Right lobe of liver (tissue), 6 donors: Measurements from ENCODE around the gene ZNF302. TPM values are rescaled to one million over a fixed set of nuclear protein-coding genes. Genes with fewer than 3 reads are reported as not detected.

ENCODE experiments used
- ATAC-seq, 4 donors: fragments of 200-7000 bp; cut with Tn5 transposase; one replicate each; pipeline ENCODE4 v1.9.1; 2020; ENCODE audit warnings: mild to moderate bottlenecking in 4 of 4, moderate library complexity in 4 of 4
- DNase-seq, 3 donors: peaks; one replicate each; pipeline ENCODE4 v3.0.0-alpha.2; 2020
- H3K27ac ChIP-seq, 3 donors: fragments of 200-600 bp; one replicate each; pipeline ENCODE4 v1.8.0; 2022
- H3K27me3 ChIP-seq, 2 donors: fragments of 200-600 bp; one replicate each; pipeline ENCODE4 v1.8.0; 2022
- H3K36me3 ChIP-seq, 4 donors: fragments of 200-600 bp; sonication (generic) in 1 of 4; one replicate each; pipeline versions ENCODE4 v1.5.1 to v1.8.0; 2017 to 2022; ENCODE audit warnings: control low read depth in 1 of 4
- H3K4me1 ChIP-seq, 4 donors: fragments of 200-600 bp; sonication (generic) in 1 of 4; one replicate each; pipeline versions ENCODE4 v1.5.1 to v1.8.0; 2017 to 2022; ENCODE audit warnings: control low read depth in 1 of 4
- H3K4me3 ChIP-seq, 3 donors: fragments of 200-600 bp; one replicate each; pipeline ENCODE4 v1.8.0; 2022
- H3K9me3 ChIP-seq, 4 donors: fragments of 200-600 bp; sonication (generic) in 1 of 4; one replicate each; pipeline versions ENCODE4 v1.5.1 to v1.8.0; 2017 to 2022; ENCODE audit warnings: control low read depth in 1 of 4
- POLR2A ChIP-seq: fragments of 450-650 bp; IDR thresholded peaks from one replicate; pipeline ENCODE4 v1.6.1; 2017; ENCODE audit warnings: antibody characterized with exemption, mild to moderate bottlenecking
- WGBS: methylation state at CpG from one replicate; pipeline ENCODE4 v1.1.6; 2018; ENCODE audit warnings: low coverage, low lambda C conversion rate; ENCODE audit not compliant: insufficient coverage; ENCODE audit errors: missing lambda C conversion rate; 5-methylcytosine and 5-hydroxymethylcytosine counted together
- intact Hi-C, 2 donors: fragments of 100-400 bp; cut with DNase I; formaldehyde crosslinking; loops; one replicate each; pipeline versions ENCODE4 v1.11.2 to v1.14.1; 2022
- long read RNA-seq: library from polyadenylated mRNA; unstranded; transcript quantifications from one replicate; pipeline ENCODE4 v2.0.0, GENCODE V29; 2019
- total RNA-seq, 6 experiments: library from RNA; depleted of rRNA in 2 of 6; stranded (reverse); fragments of >200 nt in 2 of 6; fragmentation: NEBNext Ultra II Directional in 3 of 6; extraction: Animal tissue kit (Norgen Biotek cat#: 25700) in 3 of 6; gene quantifications; one replicate each; pipeline versions ENCODE4 v1.1.0 to v1.2.4, GENCODE V29; 2016 to 2023
- TF ChIP-seq, protein P1 (sequence below), 4 donors: fragments of 200-600 bp in 3 of 4; fragments of 450-650 bp in 1 of 4; IDR thresholded peaks; one replicate each; pipeline versions ENCODE4 v1.5.1 to v1.8.0; 2016 to 2022; ENCODE audit warnings: antibody characterized with exemption in 4 of 4, mild to moderate bottlenecking in 2 of 4
- donor health status: DM: no; HTN: yes; CAD: no.
- donor health status: DM: no; HTN: no; CAD: no.
- donor health status: DM: no; HTN: no; CAD: no.
- donor health status: DM: no; HTN: yes; CAD: no.
- donor health status: DM: no; HTN: yes; CAD: no.

Gene ZNF302
- 10 to 100 TPM in 3 of 6 experiments, 1 to 10 TPM in 3; 7.3 to 14.5 (median 10.1) TPM for total RNA-seq
- long read RNA-seq, partial matches to known transcripts: 0 of 8 reads
- long read RNA-seq, other reads (novel, unspliced or antisense): 4 of 8 reads

DNA sequence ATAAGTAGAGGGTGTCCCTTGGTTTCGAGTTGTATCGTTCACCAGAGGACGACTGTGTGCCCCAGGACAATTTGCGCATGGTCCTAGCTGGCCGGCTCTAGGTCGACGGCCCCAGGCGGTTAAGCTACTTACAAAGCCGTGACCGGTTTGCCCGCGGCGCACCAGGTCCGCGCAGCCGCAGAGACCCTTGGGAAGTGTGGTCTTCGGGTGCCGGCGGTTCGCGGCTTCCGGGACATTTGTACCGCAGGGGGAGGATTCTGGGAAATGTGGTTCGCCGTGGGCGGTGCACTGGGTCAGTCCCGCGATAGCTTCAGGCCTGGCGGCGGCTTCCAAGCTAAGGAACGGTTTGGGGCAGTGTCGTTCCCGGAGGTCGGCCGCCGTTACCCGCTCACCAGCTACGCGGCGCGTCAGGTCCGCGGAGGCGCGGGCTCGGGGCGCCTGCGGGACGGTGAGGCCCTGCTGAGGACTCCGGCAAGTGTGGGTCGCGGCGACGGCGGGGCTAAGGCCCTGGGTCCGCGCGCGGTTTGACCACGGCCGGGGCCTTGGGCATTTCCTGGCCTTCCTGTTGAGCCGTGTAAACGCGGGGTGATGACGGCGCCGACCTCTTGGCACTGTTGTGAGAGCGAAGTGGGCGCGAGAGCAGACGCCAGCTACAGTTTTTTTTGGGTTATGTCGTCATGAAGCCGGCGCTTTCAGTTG, at the start of gene ZNF302:
ZNF302 (plus strand) TSS at position 293 of the 699 bp plus-strand sequence. CDS start 1,127 bp downstream, outside the sequence.
- Histone ChIP-seq H3K9me3 (peaks cover 0 to 7% (median 5%) of the 10 kb centered on the region in 4 donors), H3K4me3 (peak within 1 kb of the TSS; percentile 69 to 89 (median 89)), H3K4me1 (peaks cover 0 to 17% (median 6%) of the 10 kb centered on the region in 4 donors), H3K27me3 (no peaks in the 10 kb centered on the region), H3K27ac (peak within 1 kb of the TSS; percentile 96 to 98 (median 98)), H3K36me3 (peaks cover 0 to 25% (median 6%) of the 10 kb centered on the region in 4 donors)
- intact Hi-C loops: no loop called here
- WGBS: 0% methylated on average over 13 of the region's 74 CpGs
- peak; percentile 93 for TF ChIP-seq POLR2A
- TF ChIP-seq, protein P1, sequence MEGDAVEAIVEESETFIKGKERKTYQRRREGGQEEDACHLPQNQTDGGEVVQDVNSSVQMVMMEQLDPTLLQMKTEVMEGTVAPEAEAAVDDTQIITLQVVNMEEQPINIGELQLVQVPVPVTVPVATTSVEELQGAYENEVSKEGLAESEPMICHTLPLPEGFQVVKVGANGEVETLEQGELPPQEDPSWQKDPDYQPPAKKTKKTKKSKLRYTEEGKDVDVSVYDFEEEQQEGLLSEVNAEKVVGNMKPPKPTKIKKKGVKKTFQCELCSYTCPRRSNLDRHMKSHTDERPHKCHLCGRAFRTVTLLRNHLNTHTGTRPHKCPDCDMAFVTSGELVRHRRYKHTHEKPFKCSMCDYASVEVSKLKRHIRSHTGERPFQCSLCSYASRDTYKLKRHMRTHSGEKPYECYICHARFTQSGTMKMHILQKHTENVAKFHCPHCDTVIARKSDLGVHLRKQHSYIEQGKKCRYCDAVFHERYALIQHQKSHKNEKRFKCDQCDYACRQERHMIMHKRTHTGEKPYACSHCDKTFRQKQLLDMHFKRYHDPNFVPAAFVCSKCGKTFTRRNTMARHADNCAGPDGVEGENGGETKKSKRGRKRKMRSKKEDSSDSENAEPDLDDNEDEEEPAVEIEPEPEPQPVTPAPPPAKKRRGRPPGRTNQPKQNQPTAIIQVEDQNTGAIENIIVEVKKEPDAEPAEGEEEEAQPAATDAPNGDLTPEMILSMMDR (IDR thresholded peaks at IDR 0.05): no peak
- peak; percentile 96 to 97 (median 97) for ATAC-seq
- peak; percentile 97 to 98 (median 98) for DNase-seq

- no peaks in the 10 kb centered on the region for H3K36me3 ChIP-seq
- no peaks in the 10 kb centered on the region for H3K4me1 ChIP-seq
- TF ChIP-seq, protein P1 (IDR thresholded peaks at IDR 0.05): no peak
- peaks cover 0 to 9% (median 0%) of the 10 kb centered on the region in 4 donors for H3K9me3 ChIP-seq
- DNase-seq: no peak
- 86% methylated on average over 1 of the region's 2 CpGs for WGBS
- intact Hi-C loops: loop anchor here in 1 of 2 donors (10.0 kb wide), 1 partner anchor 81 kb away; no protein-coding TSS in a partner anchor
- ATAC-seq: no peak
- H3K27ac ChIP-seq: no peak overlapping the region
- no peaks in the 10 kb centered on the region for H3K27me3 ChIP-seq
- H3K4me3 ChIP-seq: no peak overlapping the region
These were observed 43.7 kb upstream of the ZNF302 start for GRCh38 chr19:34633802-34634201.

DNA sequence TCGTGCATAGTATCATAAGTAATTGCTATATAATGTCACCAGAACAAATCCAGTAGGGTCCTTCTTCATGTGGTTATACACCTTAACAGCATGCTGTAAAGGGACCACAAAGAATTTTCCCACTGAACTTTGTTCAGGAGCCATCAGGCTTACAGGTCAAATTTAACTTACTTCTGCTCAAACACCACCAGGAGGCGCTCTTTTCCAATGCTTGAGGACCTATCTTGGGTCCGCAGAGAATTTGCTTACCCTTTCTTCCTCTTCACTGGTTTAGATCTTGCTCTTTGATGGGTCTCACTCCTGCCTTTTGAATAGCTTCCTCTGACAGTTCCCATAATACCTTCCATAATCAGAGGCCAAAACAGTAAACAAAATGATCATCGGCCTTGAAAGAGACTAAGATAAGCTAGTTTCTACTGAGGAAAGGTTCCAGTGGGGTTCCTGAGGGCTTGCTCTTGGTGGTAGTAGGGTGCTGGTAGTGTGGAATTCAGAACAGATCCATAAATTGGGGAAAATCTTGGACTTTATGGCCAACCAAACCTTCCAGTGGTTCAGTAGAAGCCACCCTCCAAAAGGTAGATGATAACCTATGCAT, 37.9 kb upstream of the ZNF302 start:
- Histone ChIP-seq H3K27me3 (no peaks in the 10 kb centered on the region), H3K36me3 (no peaks in the 10 kb centered on the region), H3K4me3 (no peak overlapping the region), H3K27ac (no peak overlapping the region), H3K4me1 (peaks cover 0 to 3% (median 0%) of the 10 kb centered on the region in 4 donors), H3K9me3 (peaks cover 0 to 9% (median 0%) of the 10 kb centered on the region in 4 donors)
- ATAC-seq (peak; percentile 87 to 95 (median 92)), DNase-seq (peak in 1 of 3 donors; percentile 63)
- TF ChIP-seq POLR2A: no peak
- TF ChIP-seq, protein P1 (IDR thresholded peaks at IDR 0.05): peak; percentile 81 to 94 (median 87)
- intact Hi-C loops: loop anchor here (5.0 to 10.0 kb wide), 2 partner anchors 73 to 75 kb away; no protein-coding TSS in a partner anchor
- 19% methylated on average over 4 of the region's 4 CpGs for WGBS

DNA sequence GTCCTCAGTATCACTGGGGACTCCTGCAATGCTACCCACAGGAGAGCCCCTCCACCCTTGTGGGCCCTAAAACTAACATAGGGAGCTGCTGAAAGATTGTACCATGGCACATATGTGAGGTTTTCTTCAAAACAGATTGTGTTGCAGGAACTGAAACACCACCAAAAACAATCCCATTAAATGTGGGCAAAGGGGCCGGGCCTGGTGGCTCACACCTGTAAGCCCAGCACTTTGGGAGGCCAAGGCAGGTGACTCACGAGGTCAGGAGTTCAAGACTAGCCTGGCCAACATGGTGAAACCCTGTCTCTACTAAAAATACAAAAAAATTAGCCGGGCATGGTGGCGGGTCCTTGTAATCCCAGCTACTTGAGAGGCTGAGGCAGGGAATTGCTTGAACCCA, 35.2 kb upstream of the ZNF302 start:
- H3K27ac ChIP-seq: no peak overlapping the region
- H3K4me1 ChIP-seq: peaks cover 0 to 8% (median 0%) of the 10 kb centered on the region in 4 donors
- H3K4me3 ChIP-seq: no peak overlapping the region
- H3K27me3 ChIP-seq: no peaks in the 10 kb centered on the region
- ATAC-seq (no peak), DNase-seq (no peak)
- H3K36me3 ChIP-seq: no peaks in the 10 kb centered on the region
- intact Hi-C loops: no loop called here
- WGBS: 94% methylated on average over 4 of the region's 4 CpGs
- TF ChIP-seq, protein P1 (IDR thresholded peaks at IDR 0.05): no peak
- no peaks in the 10 kb centered on the region for H3K9me3 ChIP-seq
